Activated gamma-delta T cell (primary cell): ENCODE data around the gene NOBOX.
"Not testable (repeated sequence)": the region's sequence is repeated elsewhere in the genome, so short reads cannot be mapped to it uniquely, and the experiment has no call there.

Experiments
- DNase-seq: peaks from one replicate; lab custom pipeline; 2025; lab: John Stamatoyannopoulos, UW
- total RNA-seq, 2 donors: gene quantifications; one replicate each; lab custom pipeline; 2026; lab: John Stamatoyannopoulos, UW

Gene NOBOX
- 0 reads per million in 2 donors for total RNA-seq

- DNase-seq: no peak
These were observed at the start of gene NOBOX for GRCh38 chr7:144403649-144404061. Gene NOBOX (minus strand): TSS chr7:144403693.

- DNase-seq: no peak
These were observed 48.6 kb upstream of the NOBOX start for GRCh38 chr7:144452064-144452463.

GRCh38 chr7:144445590-144445989 lies 42.1 kb upstream of the NOBOX start:
- DNase-seq: no peak

GRCh38 chr7:144439717-144440205 lies 36.3 kb upstream of the NOBOX start:
- no peak for DNase-seq

- DNase-seq: no peak
These were observed 35.3 kb upstream of the NOBOX start for GRCh38 chr7:144438759-144439158.

- no peak for DNase-seq
These were observed 34.1 kb upstream of the NOBOX start for GRCh38 chr7:144437370-144438191.

GRCh38 chr7:144436500-144436899 lies 33.0 kb upstream of the NOBOX start:
- DNase-seq: no peak

- no peak for DNase-seq
These were observed 24.9 kb upstream of the NOBOX start for GRCh38 chr7:144428431-144428830.

GRCh38 chr7:144427539-144427938 lies 24.0 kb upstream of the NOBOX start:
- not testable (repeated sequence) for DNase-seq

GRCh38 chr7:144418931-144419330 lies 15.4 kb upstream of the NOBOX start:
- DNase-seq: not testable (repeated sequence)

- DNase-seq: no peak
These were observed 12.8 kb upstream of the NOBOX start for GRCh38 chr7:144416341-144416740.

GRCh38 chr7:144415858-144416257 lies 12.4 kb upstream of the NOBOX start:
- no peak for DNase-seq

GRCh38 chr7:144414815-144415214 lies 11.3 kb upstream of the NOBOX start:
- DNase-seq: no peak

- DNase-seq: no peak
These were observed 6.9 kb upstream of the NOBOX start for GRCh38 chr7:144410441-144410840.

- DNase-seq: no peak
These were observed 4.6 kb upstream of the NOBOX start for GRCh38 chr7:144408121-144408520.

GRCh38 chr7:144407266-144407931 lies 3.9 kb upstream of the NOBOX start:
- no peak for DNase-seq

GRCh38 chr7:144404946-144405345 lies 1.5 kb upstream of the NOBOX start:
- no peak for DNase-seq

- no peak for DNase-seq
These were observed 391 bp downstream of the NOBOX start for GRCh38 chr7:144403102-144403501.

- DNase-seq: no peak
These were observed 2.0 kb downstream of the NOBOX start for GRCh38 chr7:144401490-144401889.

- DNase-seq: no peak
These were observed 3.5 kb downstream of the NOBOX start for GRCh38 chr7:144399946-144400345.

GRCh38 chr7:144398911-144399310 lies 4.6 kb downstream of the NOBOX start:
- no peak for DNase-seq

GRCh38 chr7:144398291-144398690 lies 5.2 kb downstream of the NOBOX start:
- no peak for DNase-seq

GRCh38 chr7:144397086-144397485 lies 6.4 kb downstream of the NOBOX start:
- no peak for DNase-seq
